Hepatocyte (in vitro differentiated cells): ENCODE results near the gene UBN2.

ENCODE experiments used
- EZH2 ChIP-seq: fragments of 200-600 bp; sonication (generic); IDR thresholded peaks from 2 replicates; pipeline ENCODE4 v1.6.1; 2016; ENCODE audit warnings: antibody characterized with exemption, mild to moderate bottlenecking, borderline replicate concordance
- EZH2phosphoT487 ChIP-seq: fragments of 200-600 bp; sonication (generic); IDR thresholded peaks from one replicate; pipeline ENCODE4 v1.6.1; 2018; ENCODE audit warnings: antibody characterized with exemption, mild to moderate bottlenecking, low read depth, moderate library complexity; ENCODE audit not compliant: unreplicated experiment, severe bottlenecking
- TF ChIP-seq, protein P1 (sequence below): fragments of 200-600 bp; sonication (generic); IDR thresholded peaks from 2 replicates; pipeline ENCODE4 v1.5.1; 2016; ENCODE audit warnings: antibody characterized with exemption, mild to moderate bottlenecking; ENCODE audit not compliant: poor library complexity

DNA sequence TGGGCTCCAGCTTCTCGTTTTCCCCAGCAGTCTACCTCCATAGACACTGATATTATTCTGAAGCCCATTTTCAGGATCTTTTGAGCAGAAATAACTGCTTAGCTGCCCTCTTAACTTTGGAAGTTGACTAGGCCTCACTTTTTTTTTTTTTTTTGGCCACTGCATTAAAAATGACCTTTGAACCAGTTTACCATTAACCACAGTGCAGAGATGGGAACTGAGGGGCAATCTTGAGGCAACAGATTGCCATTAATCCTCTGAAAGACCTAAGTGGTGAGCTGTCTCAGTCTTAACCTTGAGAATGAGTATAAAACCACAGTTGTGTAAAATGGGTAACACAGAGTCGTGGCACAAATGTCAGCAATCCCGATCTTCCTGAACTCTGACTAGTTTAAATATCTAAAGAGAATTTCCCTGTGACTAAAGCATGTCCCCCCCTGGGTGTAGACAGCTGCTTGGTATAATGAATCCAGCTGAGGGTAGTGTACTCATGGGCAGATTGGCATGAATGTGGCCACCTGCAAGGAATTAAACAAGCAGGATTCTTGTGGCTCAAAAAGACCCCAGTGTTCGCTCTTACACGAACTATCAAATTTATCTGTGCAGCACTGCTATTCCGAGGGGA lies 64.0 kb downstream of the UBN2 start:
- TF ChIP-seq, protein P1, sequence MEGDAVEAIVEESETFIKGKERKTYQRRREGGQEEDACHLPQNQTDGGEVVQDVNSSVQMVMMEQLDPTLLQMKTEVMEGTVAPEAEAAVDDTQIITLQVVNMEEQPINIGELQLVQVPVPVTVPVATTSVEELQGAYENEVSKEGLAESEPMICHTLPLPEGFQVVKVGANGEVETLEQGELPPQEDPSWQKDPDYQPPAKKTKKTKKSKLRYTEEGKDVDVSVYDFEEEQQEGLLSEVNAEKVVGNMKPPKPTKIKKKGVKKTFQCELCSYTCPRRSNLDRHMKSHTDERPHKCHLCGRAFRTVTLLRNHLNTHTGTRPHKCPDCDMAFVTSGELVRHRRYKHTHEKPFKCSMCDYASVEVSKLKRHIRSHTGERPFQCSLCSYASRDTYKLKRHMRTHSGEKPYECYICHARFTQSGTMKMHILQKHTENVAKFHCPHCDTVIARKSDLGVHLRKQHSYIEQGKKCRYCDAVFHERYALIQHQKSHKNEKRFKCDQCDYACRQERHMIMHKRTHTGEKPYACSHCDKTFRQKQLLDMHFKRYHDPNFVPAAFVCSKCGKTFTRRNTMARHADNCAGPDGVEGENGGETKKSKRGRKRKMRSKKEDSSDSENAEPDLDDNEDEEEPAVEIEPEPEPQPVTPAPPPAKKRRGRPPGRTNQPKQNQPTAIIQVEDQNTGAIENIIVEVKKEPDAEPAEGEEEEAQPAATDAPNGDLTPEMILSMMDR: no peak
- no peak for TF ChIP-seq EZH2phosphoT487
- TF ChIP-seq EZH2: no peak
